B cell (primary cell): Measurements from ENCODE around the gene PSAPL1. TPM values are rescaled to one million over a fixed set of nuclear protein-coding genes. Genes with fewer than 3 reads are reported as not detected.

Experiments used
- ATAC-seq: fragments of 200-7000 bp; cut with Tn5 transposase; one replicate; pipeline ENCODE4 v1.10.0; 2021; ENCODE audit warnings: low read depth, mild to moderate bottlenecking, moderate number of reproducible peaks, moderate library complexity
- CTCF ChIA-PET: fragments of 350-600 bp; sonication (Branson Sonifier 250); formaldehyde crosslinking; loops from one replicate; lab custom pipeline; 2021; ENCODE audit warnings: antibody characterized with exemption, inconsistent platforms; lab: Charles Lee
- POLR2A ChIA-PET: fragments of 350-600 bp; sonication (Branson Sonifier 250); formaldehyde crosslinking; loops from one replicate; lab custom pipeline; 2021; ENCODE audit warnings: antibody characterized with exemption; lab: Charles Lee
- DNase-seq: peaks from one replicate; pipeline ENCODE4 v3.0.0; 2013
- H2AFZ ChIP-seq: 2 replicates; pipeline ENCODE4 v1.6.1; 2012; ENCODE audit warnings: mild to moderate bottlenecking, low read depth, low read length; ENCODE audit not compliant: insufficient read depth, poor library complexity, severe bottlenecking
- H3K27ac ChIP-seq, 2 donors: 1 replicate in 1 of 2; 2 replicates in 1 of 2; pipeline ENCODE4 v1.5.1; 2012 to 2013; ENCODE audit warnings: low read length in 2 of 2, mild to moderate bottlenecking in 2 of 2, moderate library complexity in 1 of 2
- H3K27me3 ChIP-seq, 4 experiments: fragments of 200-600 bp in 1 of 4; sonication (generic) in 1 of 4; replicated peaks in 1 of 4; 1 replicate in 2 of 4; 2 replicates in 2 of 4; pipeline versions ENCODE4 v1.6.1 to v1.7.0; 2013 to 2016; ENCODE audit warnings: low read length in 3 of 4, mild to moderate bottlenecking in 2 of 4, mixed read lengths in 1 of 4, moderate library complexity in 1 of 4; ENCODE audit not compliant: insufficient read depth in 4 of 4, control insufficient read depth in 3 of 4; ENCODE audit errors: control extremely low read depth in 1 of 4
- H3K36me3 ChIP-seq, 2 experiments: replicated peaks in 1 of 2; 1 replicate in 1 of 2; 2 replicates in 1 of 2; pipeline versions ENCODE4 v1.6.1 to v1.7.1; 2013; ENCODE audit warnings: low read length in 1 of 2; ENCODE audit not compliant: insufficient read depth in 2 of 2, control insufficient read depth in 1 of 2; ENCODE audit errors: control extremely low read depth in 1 of 2, extremely low read depth in 1 of 2
- H3K4me1 ChIP-seq, 2 donors: fragments of 200-600 bp in 1 of 2; sonication (generic) in 1 of 2; 1 replicate in 1 of 2; 2 replicates in 1 of 2; pipeline versions ENCODE4 v1.5.1 to v1.6.1; 2013 to 2017; ENCODE audit warnings: low read length in 2 of 2; ENCODE audit not compliant: control insufficient read depth in 2 of 2, insufficient read depth in 2 of 2
- H3K4me2 ChIP-seq: replicated peaks from 2 replicates; pipeline ENCODE3; 2012; ENCODE audit warnings: mild to moderate bottlenecking, low read depth, low read length; ENCODE audit not compliant: poor library complexity, severe bottlenecking
- H3K4me3 ChIP-seq, 5 experiments: fragments of 200-600 bp in 1 of 5; sonication (generic) in 1 of 5; 1 replicate in 3 of 5; 2 replicates in 2 of 5; pipeline versions ENCODE4 v1.5.1 to v1.7.0; 2011 to 2016; ENCODE audit warnings: low read length in 4 of 5, mild to moderate bottlenecking in 4 of 5, low read depth in 2 of 5, control low read depth in 1 of 5, moderate library complexity in 1 of 5; ENCODE audit not compliant: insufficient read depth in 1 of 5; ENCODE audit errors: control extremely low read depth in 1 of 5, extremely low read depth in 1 of 5
- H3K79me2 ChIP-seq: fragments of 200-600 bp; sonication (generic); one replicate; pipeline ENCODE4 v1.6.0; 2016; ENCODE audit warnings: low read length; ENCODE audit not compliant: control insufficient read depth, insufficient read depth
- H3K9ac ChIP-seq: fragments of 200-600 bp; sonication (generic); 2 replicates; pipeline ENCODE4 v1.6.1; 2017; ENCODE audit warnings: mild to moderate bottlenecking, low read length, moderate library complexity
- H3K9me3 ChIP-seq, 3 donors: one replicate each; pipeline versions ENCODE4 v1.6.1 to v1.7.1; 2013; ENCODE audit warnings: low read length in 2 of 3; ENCODE audit not compliant: control insufficient read depth in 2 of 3, insufficient read depth in 1 of 3; ENCODE audit errors: control extremely low read depth in 1 of 3
- H4K20me1 ChIP-seq: 2 replicates; pipeline ENCODE4 v1.6.0; 2012; ENCODE audit warnings: mild to moderate bottlenecking, low read length; ENCODE audit not compliant: insufficient read depth, control insufficient read depth, poor library complexity, severe bottlenecking
- H3K27ac Mint-ChIP-seq: one replicate; pipeline ENCODE4 v1.8.0; 2021; ENCODE audit warnings: mixed read lengths
- H3K27me3 Mint-ChIP-seq: one replicate; pipeline ENCODE4 v1.8.0; 2021; ENCODE audit warnings: mixed read lengths
- H3K4me1 Mint-ChIP-seq: one replicate; pipeline ENCODE4 v1.8.0; 2021; ENCODE audit warnings: mixed read lengths
- H3K4me3 Mint-ChIP-seq: one replicate; pipeline ENCODE4 v1.8.0; 2021; ENCODE audit warnings: mixed read lengths
- H3K9me3 Mint-ChIP-seq: one replicate; pipeline ENCODE4 v1.8.0; 2022; ENCODE audit warnings: mixed read lengths; ENCODE audit not compliant: insufficient read depth
- CTCF ChIP-seq: fragments of 200-600 bp; IDR thresholded peaks from one replicate; pipeline ENCODE4 v1.8.0; 2022; ENCODE audit warnings: antibody characterized with exemption, mild to moderate bottlenecking
- EZH2 ChIP-seq: IDR thresholded peaks from 2 replicates; pipeline ENCODE4 v1.6.1; 2012; ENCODE audit warnings: borderline replicate concordance, low read depth, mild to moderate bottlenecking, moderate library complexity, low read length; ENCODE audit not compliant: insufficient read depth, poor library complexity, severe bottlenecking
- WGBS: methylation state at CpG from one replicate; pipeline ENCODE4 v1.1.5; 2013; ENCODE audit warnings: missing lambda C conversion rate; ENCODE audit not compliant: insufficient coverage; 5-methylcytosine and 5-hydroxymethylcytosine counted together
- intact Hi-C: fragments of 100-400 bp; cut with micrococcal nuclease; formaldehyde crosslinking; loops from one replicate; pipeline ENCODE4 v1.10.0; 2022
- polyA plus RNA-seq: library from polyadenylated mRNA; depleted of rRNA; stranded (reverse); fragments of >200 nt; gene quantifications from 2 replicates; pipeline ENCODE4 v1.2.3, GENCODE V29; 2012
- total RNA-seq, 2 donors: library from RNA; stranded (reverse); fragments of 120-200 nt in 1 of 2; gene quantifications; 1 replicate in 1 of 2; 2 replicates in 1 of 2; pipeline versions ENCODE4 v1.2.3 to v1.2.4, GENCODE V29; 2013 to 2022

PSAPL1 gene
- total and polyA plus RNA-seq, 2 donors (not counting 1 experiment from before 2014, with no cell fraction given), result not detected

GRCh38 chr4:7394681-7395451 lies 39.9 kb downstream of the PSAPL1 start:
- ATAC-seq, result no peak
- H3K4me1 Mint-ChIP-seq, result no peaks in the 10 kb centered on the region
- no peak overlapping the region for H3K27ac Mint-ChIP-seq
- Histone ChIP-seq H3K4me1 (no peaks in the 10 kb centered on the region), H3K9me3 (peaks cover 0 to 8% (median 0%) of the 10 kb centered on the region in 3 donors), H3K79me2 (no peaks in the 10 kb centered on the region), H3K27ac (no peak overlapping the region), H3K27me3 (no peaks in the 10 kb centered on the region), H4K20me1 (no peaks in the 10 kb centered on the region), H3K4me2 (no peak overlapping the region), H2AFZ (no peak overlapping the region), H3K9ac (no peak overlapping the region), H3K36me3 (no peaks in the 10 kb centered on the region), H3K4me3 (no peak overlapping the region)
- WGBS, result 73% methylated on average over 16 of the region's 21 CpGs
- no peak overlapping the region for H3K4me3 Mint-ChIP-seq
- no peak for TF ChIP-seq CTCF
- no peak for TF ChIP-seq EZH2
- peaks cover 10% of the 10 kb centered on the region for H3K27me3 Mint-ChIP-seq
- ChIA-PET CTCF (no interaction called here), POLR2A (no interaction called here)
- H3K9me3 Mint-ChIP-seq, result no peaks in the 10 kb centered on the region
- intact Hi-C loops, result no loop called here
- no peak for DNase-seq
